Measurements from ENCODE around the gene ASIC1. TPM values are rescaled to one million over a fixed set of nuclear protein-coding genes. Genes with fewer than 3 reads are reported as not detected.

ASIC1 gene
- total and polyA plus RNA-seq, 2 of the 4 experiments (the other 2 are of a cell fraction) = 1.6 to 9.9 TPM

GRCh38 chr12:50018968-50019367, 38.4 kb upstream of the ASIC1 start:
- Histone ChIP-seq H3K23ac (ENCODE audit: low read depth, low read length) (0 out of 2 replicates have a peak overlapping the region, but pooled peaks have one; percentile 6), H3K79me1 (ENCODE audit: low read depth in 1 of 2, low read length in 2 of 2) (peaks cover 9 to 32% of the 10 kb centered on the region in 2 experiments), H3K9me3 (ENCODE audit: control insufficient read depth, insufficient read depth, low read length) (no peaks in the 10 kb centered on the region), H2BK120ac (ENCODE audit: low read depth, low read length) (peak overlapping the region; percentile 26; the same call in 1 of the 2 replicates), H3K14ac (replicated peaks; ENCODE audit: low read depth, low read length) (peak overlapping the region; percentile 24; the same call in 1 of the 2 replicates), H3K4me1 (ENCODE audit: control insufficient read depth, insufficient read depth, low read length) (peaks cover 6% of the 10 kb centered on the region), H2AK5ac (ENCODE audit: low read depth, low read length) (no peak overlapping the region), H4K91ac (ENCODE audit: insufficient read depth, low read depth, low read length) (no peak overlapping the region), H3K18ac (ENCODE audit: low read depth, low read length) (0 out of 2 replicates have a peak overlapping the region, but pooled peaks have one; percentile 35), H2BK15ac (ENCODE audit: low read depth, low read length) (no peak overlapping the region), H3K56ac (ENCODE audit: extremely low read depth, insufficient read depth, low read length) (no peak overlapping the region), H3K9ac (ENCODE audit: low read depth, low read length) (no peak overlapping the region), H4K8ac (ENCODE audit: low read depth in 2 of 2, low read length in 2 of 2) (peak overlapping the region in 1 of 2 experiments; percentile 64; a peak in 3 of 4 replicates), H3K36me3 (ENCODE audit: control insufficient read depth, insufficient read depth, low read length) (0 out of 2 replicates have a peak, but pooled peaks cover 3% of the 10 kb centered on the region), H4K20me1 (ENCODE audit: insufficient read depth, low read length) (no peaks in the 10 kb centered on the region; the same call in none of the 2 replicates), H3K4me2 (ENCODE audit: low read depth, low read length) (no peak overlapping the region), H3K9me1 (ENCODE audit: insufficient read depth, low read length) (peaks cover 7% of the 10 kb centered on the region; the same call in 1 of the 2 replicates), H2AFZ (replicated peaks; ENCODE audit: low read length, poor library complexity) (no peak overlapping the region), H4K5ac (ENCODE audit: low read depth, low read length) (peak overlapping the region; percentile 90), H3K27ac (ENCODE audit: insufficient read depth, low read length) (peak overlapping the region; percentile 37; the same call in 1 of the 2 replicates), H2BK20ac (ENCODE audit: low read depth, low read length) (no peak overlapping the region), H3K27me3 (ENCODE audit: control insufficient read depth, insufficient read depth, low read length) (no peaks in the 10 kb centered on the region), H3K4me3 (ENCODE audit: insufficient read depth, low read depth, low read length) (no peak overlapping the region), H2BK5ac (ENCODE audit: low read depth, low read length, poor library complexity, severe bottlenecking) (peak overlapping the region; percentile 20), H2AK9ac (replicated peaks; ENCODE audit: low read depth, low read length, poor library complexity) (no peak overlapping the region), H3K4ac (ENCODE audit: low read depth, low read length) (peak overlapping the region; percentile 52)
- POLR2A ChIA-PET (ENCODE audit: unreplicated experiment) = no interaction called here
- CTCF ChIA-PET = interaction anchor here (3.3 kb wide), 1 partner anchor 20 kb away, joined by 12 read pairs; no protein-coding TSS in a partner anchor
- in situ Hi-C loops (cut with MboI; ENCODE audit: low sequenced_read_pairs) = no loop called here
- no peak for TF ChIP-seq NFE2L2 (IDR thresholded peaks at IDR 0.05; ENCODE audit: low read depth, low read length)
- no peak for TF ChIP-seq MAZ (IDR thresholded peaks at IDR 0.05; ENCODE audit: borderline replicate concordance, low read depth, low read length)
- no peak for TF ChIP-seq RCOR1 (IDR thresholded peaks at IDR 0.05; ENCODE audit: insufficient replicate concordance, low read length)
- no peak for TF ChIP-seq USF2 (IDR thresholded peaks at IDR 0.05; ENCODE audit: low read depth, low read length)
- TF ChIP-seq RAD21 (IDR thresholded peaks at IDR 0.05; ENCODE audit: low read length) = no peak
- TF ChIP-seq SMC3 (IDR thresholded peaks at IDR 0.05; ENCODE audit: low read depth, low read length) = no peak
- TF ChIP-seq MXI1 (IDR thresholded peaks at IDR 0.05; ENCODE audit: borderline replicate concordance, low read depth, low read length) = no peak
- no peak for TF ChIP-seq FOS (IDR thresholded peaks at IDR 0.05; ENCODE audit: low read depth, low read length)
- TF ChIP-seq CHD1 (IDR thresholded peaks at IDR 0.05; ENCODE audit: low read depth, low read length) = no peak
- TF ChIP-seq POLR2A (IDR thresholded peaks at IDR 0.05; ENCODE audit: low read depth, low read length) = no peak
- TF ChIP-seq CTCF (conservative IDR thresholded peaks at IDR 0.05; ENCODE audit: low read depth, low read length) = no peak
- no peak for TF ChIP-seq RFX5 (IDR thresholded peaks at IDR 0.05; ENCODE audit: low read depth, low read length)
- ATAC-seq (ENCODE audit: low read depth) (no peak), DNase-seq (no peak)
- dilution Hi-C loops (cut with HindIII; ENCODE audit: low sequenced_read_pairs, unreplicated experiment) = no loop called here
- WGBS, 2 experiments (ENCODE audit: extremely low coverage in 2 of 2, insufficient read length in 1 of 2) = 87% methylated on average over 2 of the region's 2 CpGs; no CpG with 5 or more reads in 1 of the 2 experiments
- intact Hi-C loops (cut with micrococcal nuclease) = no loop called here
- no TSS peak for BruUV-seq (replicated peaks)

Measured in IMR-90 (cell line).